HEK293 (cell line): Measurements from ENCODE around the gene DLG3.

Experiments
- GFI1B ChIP-seq: fragments of 450-650 bp; formaldehyde crosslinking; IDR thresholded peaks from 2 replicates; pipeline ENCODE4 v1.5.1; 2016; ENCODE audit warnings: missing biosample characterization, missing genetic modification characterization
- KLF1 ChIP-seq: fragments of 450-650 bp; formaldehyde crosslinking; IDR thresholded peaks from 2 replicates; pipeline ENCODE4 v1.5.1; 2016; ENCODE audit warnings: missing biosample characterization, missing genetic modification characterization
- KLF9 ChIP-seq: fragments of 450-650 bp; formaldehyde crosslinking; IDR thresholded peaks from 2 replicates; pipeline ENCODE4 v1.5.1; 2016; ENCODE audit warnings: missing biosample characterization, missing genetic modification characterization, low read depth
- MZF1 ChIP-seq: fragments of 450-650 bp; formaldehyde crosslinking; IDR thresholded peaks from 2 replicates; pipeline ENCODE4 v1.5.1; 2017; ENCODE audit warnings: missing biosample characterization, missing genetic modification characterization, borderline replicate concordance
- OVOL3 ChIP-seq: fragments of 450-650 bp; formaldehyde crosslinking; IDR thresholded peaks from 2 replicates; pipeline ENCODE4 v1.5.1; 2016; ENCODE audit warnings: missing biosample characterization, missing genetic modification characterization
- RBAK ChIP-seq: fragments of 450-650 bp; formaldehyde crosslinking; IDR thresholded peaks from 2 replicates; pipeline ENCODE4 v1.5.1; 2016; ENCODE audit warnings: missing biosample characterization, missing genetic modification characterization
- REPIN1 ChIP-seq: fragments of 450-650 bp; formaldehyde crosslinking; IDR thresholded peaks from 2 replicates; pipeline ENCODE4 v1.5.1; 2017; ENCODE audit warnings: missing biosample characterization, missing genetic modification characterization, low read depth
- SALL2 ChIP-seq: fragments of 450-650 bp; formaldehyde crosslinking; IDR thresholded peaks from 2 replicates; pipeline ENCODE4 v1.5.0; 2017; ENCODE audit warnings: missing biosample characterization, mild to moderate bottlenecking, missing genetic modification characterization, borderline replicate concordance
- SP2 ChIP-seq: fragments of 450-650 bp; formaldehyde crosslinking; IDR thresholded peaks from 2 replicates; pipeline ENCODE4 v1.5.1; 2016; ENCODE audit warnings: missing biosample characterization, missing genetic modification characterization
- SP7 ChIP-seq: fragments of 450-650 bp; formaldehyde crosslinking; IDR thresholded peaks from 2 replicates; pipeline ENCODE4 v1.5.1; 2016; ENCODE audit warnings: missing biosample characterization, missing genetic modification characterization
- YY1 ChIP-seq: fragments of 450-650 bp; formaldehyde crosslinking; IDR thresholded peaks from 2 replicates; pipeline ENCODE4 v1.5.1; 2018; ENCODE audit warnings: missing biosample characterization, missing genetic modification characterization
- ZBTB8A ChIP-seq: fragments of 450-650 bp; formaldehyde crosslinking; IDR thresholded peaks from 2 replicates; pipeline ENCODE4 v1.5.1; 2016; ENCODE audit warnings: missing biosample characterization, missing genetic modification characterization
- ZNF112 ChIP-seq: fragments of 450-650 bp; formaldehyde crosslinking; IDR thresholded peaks from 2 replicates; pipeline ENCODE4 v1.5.0; 2017; ENCODE audit warnings: missing biosample characterization, missing genetic modification characterization
- ZNF16 ChIP-seq: fragments of 450-650 bp; formaldehyde crosslinking; IDR thresholded peaks from 2 replicates; pipeline ENCODE4 v1.5.1; 2016; ENCODE audit warnings: low read depth, missing biosample characterization, missing genetic modification characterization
- ZNF221 ChIP-seq: fragments of 450-650 bp; formaldehyde crosslinking; IDR thresholded peaks from 2 replicates; pipeline ENCODE4 v1.5.1; 2017; ENCODE audit warnings: missing biosample characterization, missing genetic modification characterization, borderline replicate concordance
- ZNF423 ChIP-seq: fragments of 450-650 bp; formaldehyde crosslinking; IDR thresholded peaks from 2 replicates; pipeline ENCODE4 v1.5.1; 2016; ENCODE audit warnings: missing biosample characterization, missing genetic modification characterization
- ZNF473 ChIP-seq: fragments of 450-650 bp; formaldehyde crosslinking; IDR thresholded peaks from 2 replicates; pipeline ENCODE4 v1.5.1; 2017; ENCODE audit warnings: missing biosample characterization, missing genetic modification characterization
- ZNF529 ChIP-seq: fragments of 450-650 bp; formaldehyde crosslinking; IDR thresholded peaks from 2 replicates; pipeline ENCODE4 v1.5.1; 2017; ENCODE audit warnings: missing genetic modification characterization, missing biosample characterization; ENCODE audit not compliant: insufficient replicate concordance
- ZNF549 ChIP-seq: fragments of 450-650 bp; IDR thresholded peaks from 2 replicates; pipeline ENCODE4 v1.5.1; 2018; ENCODE audit warnings: missing biosample characterization, missing genetic modification characterization, mild to moderate bottlenecking, inconsistent platforms, moderate library complexity
- ZNF621 ChIP-seq: fragments of 450-650 bp; formaldehyde crosslinking; IDR thresholded peaks from 2 replicates; pipeline ENCODE4 v1.5.1; 2017; ENCODE audit warnings: missing biosample characterization, missing genetic modification characterization
- ZNF654 ChIP-seq: fragments of 450-650 bp; formaldehyde crosslinking; IDR thresholded peaks from 2 replicates; pipeline ENCODE4 v1.5.1; 2016; ENCODE audit warnings: low read depth, missing biosample characterization, missing genetic modification characterization
- ZNF670 ChIP-seq: fragments of 450-650 bp; formaldehyde crosslinking; IDR thresholded peaks from 2 replicates; pipeline ENCODE4 v1.5.1; 2016; ENCODE audit warnings: missing biosample characterization, missing genetic modification characterization, low read depth
- ZNF837 ChIP-seq: fragments of 450-650 bp; formaldehyde crosslinking; IDR thresholded peaks from 2 replicates; pipeline ENCODE4 v1.5.1; 2016; ENCODE audit warnings: missing biosample characterization, missing genetic modification characterization
- ZSCAN30 ChIP-seq: fragments of 450-650 bp; IDR thresholded peaks from 2 replicates; pipeline ENCODE4 v1.5.1; 2018; ENCODE audit warnings: missing biosample characterization, mild to moderate bottlenecking, missing genetic modification characterization, moderate library complexity
- TF ChIP-seq, protein P1 (sequence below): fragments of 450-650 bp; formaldehyde crosslinking; IDR thresholded peaks from 2 replicates; pipeline ENCODE4 v1.5.1; 2016; ENCODE audit warnings: missing biosample characterization, missing genetic modification characterization
- TF ChIP-seq, protein P2 (sequence below): fragments of 450-650 bp; formaldehyde crosslinking; IDR thresholded peaks from 2 replicates; pipeline ENCODE4 v1.5.1; 2016; ENCODE audit warnings: missing biosample characterization, missing genetic modification characterization
- TF ChIP-seq, protein P3 (sequence below): fragments of 450-650 bp; formaldehyde crosslinking; IDR thresholded peaks from 2 replicates; pipeline ENCODE4 v1.5.1; 2017; ENCODE audit warnings: missing biosample characterization, missing genetic modification characterization
- TF ChIP-seq, protein P4 (sequence below): fragments of 450-650 bp; formaldehyde crosslinking; IDR thresholded peaks from 2 replicates; pipeline ENCODE4 v1.5.1; 2017; ENCODE audit warnings: missing biosample characterization, missing genetic modification characterization
- TF ChIP-seq, protein P5 (sequence below): fragments of 450-650 bp; formaldehyde crosslinking; IDR thresholded peaks from 2 replicates; pipeline ENCODE4 v1.5.1; 2016; ENCODE audit warnings: missing biosample characterization, missing genetic modification characterization
- TF ChIP-seq, protein P6 (sequence below): fragments of 450-650 bp; formaldehyde crosslinking; conservative IDR thresholded peaks from 2 replicates; pipeline ENCODE4 v1.5.1; 2016; ENCODE audit warnings: low read depth, missing biosample characterization, missing genetic modification characterization

DLG3 gene

DNA sequence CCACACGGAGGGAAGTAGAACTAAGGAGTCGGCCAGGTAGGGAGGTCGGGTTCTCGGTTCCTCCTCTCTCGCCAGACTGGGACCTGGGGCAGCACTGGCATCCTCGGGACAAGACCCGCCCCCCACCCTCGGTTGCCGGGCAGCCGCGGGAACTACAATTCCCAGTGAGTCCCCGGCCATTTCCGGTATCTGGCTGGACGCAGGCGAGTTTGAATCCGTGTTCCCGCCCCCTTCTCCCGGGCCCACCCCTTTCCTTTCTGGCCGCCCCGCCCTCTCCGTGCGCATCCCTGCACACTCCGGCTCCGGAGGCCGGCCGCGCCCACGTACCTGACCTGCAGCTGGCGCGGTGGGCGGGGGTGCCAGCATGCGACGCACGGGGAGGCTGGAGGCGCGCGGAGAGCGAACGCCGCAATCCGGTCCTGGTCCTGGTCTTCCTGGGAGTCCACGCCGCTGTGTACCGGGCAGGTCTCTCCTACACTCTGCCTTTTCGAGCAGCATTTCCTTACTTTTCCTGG is 10.2 kb upstream of the DLG3 start (continued):
- TF ChIP-seq ZNF423 = no peak
- TF ChIP-seq ZNF529 = no peak
- TF ChIP-seq GFI1B (tag by site-specific recombination) = no peak
- TF ChIP-seq, protein P1, sequence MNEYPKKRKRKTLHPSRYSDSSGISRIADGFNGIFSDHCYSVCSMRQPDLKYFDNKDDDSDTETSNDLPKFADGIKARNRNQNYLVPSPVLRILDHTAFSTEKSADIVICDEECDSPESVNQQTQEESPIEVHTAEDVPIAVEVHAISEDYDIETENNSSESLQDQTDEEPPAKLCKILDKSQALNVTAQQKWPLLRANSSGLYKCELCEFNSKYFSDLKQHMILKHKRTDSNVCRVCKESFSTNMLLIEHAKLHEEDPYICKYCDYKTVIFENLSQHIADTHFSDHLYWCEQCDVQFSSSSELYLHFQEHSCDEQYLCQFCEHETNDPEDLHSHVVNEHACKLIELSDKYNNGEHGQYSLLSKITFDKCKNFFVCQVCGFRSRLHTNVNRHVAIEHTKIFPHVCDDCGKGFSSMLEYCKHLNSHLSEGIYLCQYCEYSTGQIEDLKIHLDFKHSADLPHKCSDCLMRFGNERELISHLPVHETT = no peak
- no peak for TF ChIP-seq ZNF549 (tag by site-specific recombination)
- TF ChIP-seq KLF9 (tag by site-specific recombination) = peak; percentile 93
- TF ChIP-seq ZNF473 = no peak
- TF ChIP-seq ZNF837 (tag by site-specific recombination) = no peak
- TF ChIP-seq MZF1 (tag by site-specific recombination) = no peak
- TF ChIP-seq, protein P2, sequence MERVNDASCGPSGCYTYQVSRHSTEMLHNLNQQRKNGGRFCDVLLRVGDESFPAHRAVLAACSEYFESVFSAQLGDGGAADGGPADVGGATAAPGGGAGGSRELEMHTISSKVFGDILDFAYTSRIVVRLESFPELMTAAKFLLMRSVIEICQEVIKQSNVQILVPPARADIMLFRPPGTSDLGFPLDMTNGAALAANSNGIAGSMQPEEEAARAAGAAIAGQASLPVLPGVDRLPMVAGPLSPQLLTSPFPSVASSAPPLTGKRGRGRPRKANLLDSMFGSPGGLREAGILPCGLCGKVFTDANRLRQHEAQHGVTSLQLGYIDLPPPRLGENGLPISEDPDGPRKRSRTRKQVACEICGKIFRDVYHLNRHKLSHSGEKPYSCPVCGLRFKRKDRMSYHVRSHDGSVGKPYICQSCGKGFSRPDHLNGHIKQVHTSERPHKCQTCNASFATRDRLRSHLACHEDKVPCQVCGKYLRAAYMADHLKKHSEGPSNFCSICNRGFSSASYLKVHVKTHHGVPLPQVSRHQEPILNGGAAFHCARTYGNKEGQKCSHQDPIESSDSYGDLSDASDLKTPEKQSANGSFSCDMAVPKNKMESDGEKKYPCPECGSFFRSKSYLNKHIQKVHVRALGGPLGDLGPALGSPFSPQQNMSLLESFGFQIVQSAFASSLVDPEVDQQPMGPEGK = no peak; the same call in 1 of the 2 replicates
- peak; percentile 84 for TF ChIP-seq SP2 (tag by site-specific recombination)
- TF ChIP-seq ZSCAN30 (tag by site-specific recombination) = no peak
- TF ChIP-seq KLF1 (tag by site-specific recombination) = no peak
- TF ChIP-seq, protein P3, sequence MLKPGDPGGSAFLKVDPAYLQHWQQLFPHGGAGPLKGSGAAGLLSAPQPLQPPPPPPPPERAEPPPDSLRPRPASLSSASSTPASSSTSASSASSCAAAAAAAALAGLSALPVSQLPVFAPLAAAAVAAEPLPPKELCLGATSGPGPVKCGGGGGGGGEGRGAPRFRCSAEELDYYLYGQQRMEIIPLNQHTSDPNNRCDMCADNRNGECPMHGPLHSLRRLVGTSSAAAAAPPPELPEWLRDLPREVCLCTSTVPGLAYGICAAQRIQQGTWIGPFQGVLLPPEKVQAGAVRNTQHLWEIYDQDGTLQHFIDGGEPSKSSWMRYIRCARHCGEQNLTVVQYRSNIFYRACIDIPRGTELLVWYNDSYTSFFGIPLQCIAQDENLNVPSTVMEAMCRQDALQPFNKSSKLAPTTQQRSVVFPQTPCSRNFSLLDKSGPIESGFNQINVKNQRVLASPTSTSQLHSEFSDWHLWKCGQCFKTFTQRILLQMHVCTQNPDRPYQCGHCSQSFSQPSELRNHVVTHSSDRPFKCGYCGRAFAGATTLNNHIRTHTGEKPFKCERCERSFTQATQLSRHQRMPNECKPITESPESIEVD (tag by site-specific recombination) = no peak
- no peak for TF ChIP-seq ZNF654
- TF ChIP-seq, protein P4, sequence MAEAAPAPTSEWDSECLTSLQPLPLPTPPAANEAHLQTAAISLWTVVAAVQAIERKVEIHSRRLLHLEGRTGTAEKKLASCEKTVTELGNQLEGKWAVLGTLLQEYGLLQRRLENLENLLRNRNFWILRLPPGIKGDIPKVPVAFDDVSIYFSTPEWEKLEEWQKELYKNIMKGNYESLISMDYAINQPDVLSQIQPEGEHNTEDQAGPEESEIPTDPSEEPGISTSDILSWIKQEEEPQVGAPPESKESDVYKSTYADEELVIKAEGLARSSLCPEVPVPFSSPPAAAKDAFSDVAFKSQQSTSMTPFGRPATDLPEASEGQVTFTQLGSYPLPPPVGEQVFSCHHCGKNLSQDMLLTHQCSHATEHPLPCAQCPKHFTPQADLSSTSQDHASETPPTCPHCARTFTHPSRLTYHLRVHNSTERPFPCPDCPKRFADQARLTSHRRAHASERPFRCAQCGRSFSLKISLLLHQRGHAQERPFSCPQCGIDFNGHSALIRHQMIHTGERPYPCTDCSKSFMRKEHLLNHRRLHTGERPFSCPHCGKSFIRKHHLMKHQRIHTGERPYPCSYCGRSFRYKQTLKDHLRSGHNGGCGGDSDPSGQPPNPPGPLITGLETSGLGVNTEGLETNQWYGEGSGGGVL (tag by site-specific recombination) = no peak
- TF ChIP-seq ZBTB8A (tag by site-specific recombination) = no peak
- TF ChIP-seq, protein P5, sequence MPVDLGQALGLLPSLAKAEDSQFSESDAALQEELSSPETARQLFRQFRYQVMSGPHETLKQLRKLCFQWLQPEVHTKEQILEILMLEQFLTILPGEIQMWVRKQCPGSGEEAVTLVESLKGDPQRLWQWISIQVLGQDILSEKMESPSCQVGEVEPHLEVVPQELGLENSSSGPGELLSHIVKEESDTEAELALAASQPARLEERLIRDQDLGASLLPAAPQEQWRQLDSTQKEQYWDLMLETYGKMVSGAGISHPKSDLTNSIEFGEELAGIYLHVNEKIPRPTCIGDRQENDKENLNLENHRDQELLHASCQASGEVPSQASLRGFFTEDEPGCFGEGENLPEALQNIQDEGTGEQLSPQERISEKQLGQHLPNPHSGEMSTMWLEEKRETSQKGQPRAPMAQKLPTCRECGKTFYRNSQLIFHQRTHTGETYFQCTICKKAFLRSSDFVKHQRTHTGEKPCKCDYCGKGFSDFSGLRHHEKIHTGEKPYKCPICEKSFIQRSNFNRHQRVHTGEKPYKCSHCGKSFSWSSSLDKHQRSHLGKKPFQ (tag by site-specific recombination) = no peak
- TF ChIP-seq, protein P6, sequence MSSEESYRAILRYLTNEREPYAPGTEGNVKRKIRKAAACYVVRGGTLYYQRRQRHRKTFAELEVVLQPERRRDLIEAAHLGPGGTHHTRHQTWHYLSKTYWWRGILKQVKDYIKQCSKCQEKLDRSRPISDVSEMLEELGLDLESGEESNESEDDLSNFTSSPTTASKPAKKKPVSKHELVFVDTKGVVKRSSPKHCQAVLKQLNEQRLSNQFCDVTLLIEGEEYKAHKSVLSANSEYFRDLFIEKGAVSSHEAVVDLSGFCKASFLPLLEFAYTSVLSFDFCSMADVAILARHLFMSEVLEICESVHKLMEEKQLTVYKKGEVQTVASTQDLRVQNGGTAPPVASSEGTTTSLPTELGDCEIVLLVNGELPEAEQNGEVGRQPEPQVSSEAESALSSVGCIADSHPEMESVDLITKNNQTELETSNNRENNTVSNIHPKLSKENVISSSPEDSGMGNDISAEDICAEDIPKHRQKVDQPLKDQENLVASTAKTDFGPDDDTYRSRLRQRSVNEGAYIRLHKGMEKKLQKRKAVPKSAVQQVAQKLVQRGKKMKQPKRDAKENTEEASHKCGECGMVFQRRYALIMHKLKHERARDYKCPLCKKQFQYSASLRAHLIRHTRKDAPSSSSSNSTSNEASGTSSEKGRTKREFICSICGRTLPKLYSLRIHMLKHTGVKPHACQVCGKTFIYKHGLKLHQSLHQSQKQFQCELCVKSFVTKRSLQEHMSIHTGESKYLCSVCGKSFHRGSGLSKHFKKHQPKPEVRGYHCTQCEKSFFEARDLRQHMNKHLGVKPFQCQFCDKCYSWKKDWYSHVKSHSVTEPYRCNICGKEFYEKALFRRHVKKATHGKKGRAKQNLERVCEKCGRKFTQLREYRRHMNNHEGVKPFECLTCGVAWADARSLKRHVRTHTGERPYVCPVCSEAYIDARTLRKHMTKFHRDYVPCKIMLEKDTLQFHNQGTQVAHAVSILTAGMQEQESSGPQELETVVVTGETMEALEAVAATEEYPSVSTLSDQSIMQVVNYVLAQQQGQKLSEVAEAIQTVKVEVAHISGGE (tag by site-specific recombination) = peak; percentile 70
- TF ChIP-seq SP7 = no peak
- TF ChIP-seq REPIN1 (tag by site-specific recombination) = no peak
- no peak for TF ChIP-seq SALL2 (tag by site-specific recombination)
- no peak for TF ChIP-seq RBAK (tag by site-specific recombination)
- TF ChIP-seq YY1 (tag by site-specific recombination) = no peak
- no peak for TF ChIP-seq ZNF221
- TF ChIP-seq ZNF621 = no peak
- no peak for TF ChIP-seq ZNF16 (tag by site-specific recombination)
- no peak for TF ChIP-seq ZNF112 (tag by site-specific recombination)
- TF ChIP-seq OVOL3 (tag by site-specific recombination) = no peak
- TF ChIP-seq ZNF670 = no peak
